Smooth muscle cell (in vitro differentiated cells): ENCODE measurements around the gene TMTC1. TPM values are rescaled to one million over a fixed set of nuclear protein-coding genes. Genes with fewer than 3 reads are reported as not detected.

Source experiments
- DNase-seq: peaks from one replicate; lab custom pipeline; 2025; ENCODE audit not compliant: unreplicated experiment; lab: John Stamatoyannopoulos, UW
- H2AFZ ChIP-seq: fragments of 200-600 bp; sonication (generic); 2 replicates; pipeline ENCODE4 v1.6.0; 2016; ENCODE audit warnings: antibody characterized with exemption, low read depth, mild to moderate bottlenecking
- H3F3A ChIP-seq: fragments of 200-600 bp; sonication (generic); 2 replicates; pipeline ENCODE4 v1.6.0; 2017; ENCODE audit warnings: antibody characterized with exemption, low read depth
- H3K27ac ChIP-seq: fragments of 200-600 bp; sonication (generic); 2 replicates; pipeline ENCODE4 v1.5.1; 2016; ENCODE audit warnings: low read depth, mild to moderate bottlenecking
- H3K27me3 ChIP-seq: fragments of 200-600 bp; sonication (generic); 2 replicates; pipeline ENCODE4 v1.6.1; 2016; ENCODE audit warnings: low read depth, mild to moderate bottlenecking
- H3K36me3 ChIP-seq: fragments of 200-600 bp; sonication (generic); 2 replicates; pipeline ENCODE4 v1.5.1; 2016; ENCODE audit warnings: low read depth
- H3K4me1 ChIP-seq: fragments of 200-600 bp; sonication (generic); 2 replicates; pipeline ENCODE4 v1.5.1; 2016; ENCODE audit warnings: low read depth
- H3K4me2 ChIP-seq: fragments of 200-600 bp; sonication (generic); 2 replicates; pipeline ENCODE4 v1.6.0; 2016; ENCODE audit warnings: mild to moderate bottlenecking
- H3K4me3 ChIP-seq: fragments of 200-600 bp; sonication (generic); 2 replicates; pipeline ENCODE4 v1.5.1; 2016; ENCODE audit warnings: mild to moderate bottlenecking
- H3K79me2 ChIP-seq: fragments of 200-600 bp; sonication (generic); 2 replicates; pipeline ENCODE4 v1.6.0; 2016; ENCODE audit warnings: low read depth, mild to moderate bottlenecking
- H3K9ac ChIP-seq: fragments of 200-600 bp; sonication (generic); 2 replicates; pipeline ENCODE4 v1.6.0; 2016; ENCODE audit warnings: low read depth
- H3K9me3 ChIP-seq: fragments of 200-600 bp; sonication (generic); replicated peaks from 2 replicates; pipeline ENCODE4 v1.5.1; 2016; ENCODE audit warnings: low read depth
- H4K20me1 ChIP-seq: fragments of 200-600 bp; sonication (generic); 2 replicates; pipeline ENCODE4 v1.6.0; 2016; ENCODE audit warnings: low read depth
- CTCF ChIP-seq: fragments of 200-600 bp; sonication (generic); IDR thresholded peaks from 2 replicates; pipeline ENCODE4 v1.5.1; 2017; ENCODE audit warnings: borderline replicate concordance, mild to moderate bottlenecking, antibody characterized with exemption; ENCODE audit not compliant: insufficient read depth, poor library complexity, severe bottlenecking
- WGBS: methylation state at CpG from one replicate; pipeline ENCODE4 v1.1.7; 2016; ENCODE audit warnings: low lambda C conversion rate; 5-methylcytosine and 5-hydroxymethylcytosine counted together
- polyA plus RNA-seq: library from polyadenylated mRNA; unstranded; fragments of >200 nt; fragmentation: Nextera tagmentation; extraction: Ambion mirVana; gene quantifications from 2 replicates; pipeline ENCODE4 v1.2.1, GENCODE V29; 2016
- total RNA-seq: library from RNA; depleted of rRNA; stranded (reverse); fragments of >200 nt; gene quantifications from 2 replicates; pipeline ENCODE4 v1.2.3, GENCODE V29; 2014

TMTC1 gene
- total and polyA plus RNA-seq, 2 experiments from 2014 or later, result 3.5 to 8.7 TPM

- Histone ChIP-seq H3K79me2 (peaks cover 11% of the 10 kb centered on the region), H3K27ac (peak overlapping the region; percentile 31), H3F3A (no peaks in the 10 kb centered on the region), H3K9ac (peak overlapping the region; percentile 7), H3K4me1 (peaks cover 15% of the 10 kb centered on the region), H4K20me1 (no peaks in the 10 kb centered on the region), H3K4me2 (peak overlapping the region; percentile 87), H3K36me3 (peaks cover 5% of the 10 kb centered on the region), H3K9me3 (no peaks in the 10 kb centered on the region), H2AFZ (peak overlapping the region; percentile 50), H3K27me3 (peaks cover 13% of the 10 kb centered on the region), H3K4me3 (peak overlapping the region; percentile 63)
- peak; percentile 45 for DNase-seq
- under 1% methylated on average over 48 of the region's 82 CpGs for WGBS
- no peak for TF ChIP-seq CTCF
Observed at GRCh38 chr12:29782871-29783772, 620 bp downstream of the TMTC1 start.

GRCh38 chr12:29782285-29782870 lies 1.4 kb downstream of the TMTC1 start:
- H3K4me2 ChIP-seq, result peak overlapping the region; percentile 87
- no peak for DNase-seq
- peaks cover 11% of the 10 kb centered on the region for H3K79me2 ChIP-seq
- 3% methylated on average over 16 of the region's 16 CpGs for WGBS
- no peaks in the 10 kb centered on the region for H4K20me1 ChIP-seq
- peak overlapping the region; percentile 7 for H3K9ac ChIP-seq
- H3K4me1 ChIP-seq, result peaks cover 15% of the 10 kb centered on the region
- peaks cover 5% of the 10 kb centered on the region for H3K36me3 ChIP-seq
- H3K27me3 ChIP-seq, result peaks cover 13% of the 10 kb centered on the region
- TF ChIP-seq CTCF, result no peak
- H3F3A ChIP-seq, result no peaks in the 10 kb centered on the region
- no peaks in the 10 kb centered on the region for H3K9me3 ChIP-seq
- H3K4me3 ChIP-seq, result peak overlapping the region; percentile 63
- H2AFZ ChIP-seq, result peak overlapping the region; percentile 50
- peak overlapping the region; percentile 31 for H3K27ac ChIP-seq

GRCh38 chr12:29781705-29782266 lies 2.0 kb downstream of the TMTC1 start:
- peaks cover 11% of the 10 kb centered on the region for H3K79me2 ChIP-seq

More at GRCh38 chr12:29781705-29782266, 2.0 kb downstream of the TMTC1 start:
- 79% methylated on average over 2 of the region's 2 CpGs for WGBS
- no peak for DNase-seq
- Histone ChIP-seq H3K4me2 (peak overlapping the region; percentile 87), H3K9ac (no peak overlapping the region), H3F3A (no peaks in the 10 kb centered on the region), H3K27ac (peak overlapping the region; percentile 2), H3K9me3 (no peaks in the 10 kb centered on the region), H4K20me1 (no peaks in the 10 kb centered on the region), H3K36me3 (peaks cover 5% of the 10 kb centered on the region), H2AFZ (no peak overlapping the region), H3K4me3 (peak overlapping the region; percentile 63), H3K4me1 (peaks cover 15% of the 10 kb centered on the region), H3K27me3 (peaks cover 13% of the 10 kb centered on the region)
- no peak for TF ChIP-seq CTCF
